Activated CD8-positive, alpha-beta memory T cell treated with anti-CD3 and anti-CD28 coated beads for 36 hours (primary cell): ENCODE measurements around the gene EIF5A2. TPM values are rescaled to one million over a fixed set of nuclear protein-coding genes. Genes with fewer than 3 reads are reported as not detected.

ENCODE experiments used
- CTCF ChIA-PET: fragments of 350-600 bp; sonication (Branson Sonifier 250); formaldehyde crosslinking; loops from one replicate; lab custom pipeline; 2021; ENCODE audit warnings: antibody characterized with exemption; lab: Charles Lee
- POLR2A ChIA-PET: fragments of 350-600 bp; sonication (Branson Sonifier 250); formaldehyde crosslinking; loops from one replicate; lab custom pipeline; 2021; ENCODE audit warnings: antibody characterized with exemption; lab: Charles Lee
- total RNA-seq, 2 experiments: library from RNA; stranded (reverse); gene quantifications; one replicate each; pipeline ENCODE4 v1.2.3, GENCODE V29; 2021

EIF5A2 gene
- total RNA-seq, 2 experiments from 2014 or later, result 9.4 to 12.2 TPM

DNA sequence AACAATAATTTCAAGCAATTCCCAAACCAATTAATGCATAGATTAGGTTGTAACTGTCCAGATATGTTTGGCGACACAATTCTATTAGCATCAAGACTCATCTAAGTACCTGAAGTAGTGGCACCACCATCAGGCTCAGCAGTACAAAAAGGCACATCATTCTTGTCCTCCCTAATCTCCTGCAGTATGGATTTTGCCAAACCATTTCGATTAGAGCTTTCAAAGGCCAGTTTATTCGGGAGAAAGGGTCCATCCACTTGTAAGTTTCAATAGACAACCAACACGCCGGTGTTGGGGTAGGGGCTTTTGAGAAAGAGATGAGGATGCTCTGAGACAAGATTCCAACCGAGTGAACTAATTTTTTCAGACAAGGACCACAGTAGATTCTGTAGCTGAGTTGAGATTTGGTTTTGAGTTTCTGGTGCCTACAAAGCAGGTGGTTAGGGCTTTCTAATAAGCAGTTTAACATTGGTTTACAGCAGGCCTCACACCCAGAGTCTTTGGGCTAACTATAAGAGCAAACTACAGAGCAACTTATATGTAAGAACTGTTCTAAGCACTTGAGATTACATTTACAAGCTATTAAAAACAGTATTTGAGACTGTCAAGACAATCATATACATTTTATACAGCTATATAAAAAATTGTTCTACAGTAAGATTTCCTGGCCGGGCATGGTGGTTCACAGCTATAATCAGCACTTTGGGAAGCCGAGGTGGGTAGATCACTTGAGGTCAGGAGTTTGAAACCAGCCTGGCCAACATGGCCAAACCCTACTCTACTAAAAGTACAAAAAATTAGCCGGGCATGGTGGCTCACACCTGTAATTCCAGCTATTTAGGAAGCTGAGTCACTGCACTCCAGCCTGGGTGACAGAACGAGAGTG lies 43.0 kb downstream of the EIF5A2 start:
- POLR2A ChIA-PET, result interaction anchor here (0.6 kb wide), 1 partner anchor 450 kb away, joined by 3 read pairs; no protein-coding TSS in a partner anchor
- CTCF ChIA-PET, result no interaction called here

DNA sequence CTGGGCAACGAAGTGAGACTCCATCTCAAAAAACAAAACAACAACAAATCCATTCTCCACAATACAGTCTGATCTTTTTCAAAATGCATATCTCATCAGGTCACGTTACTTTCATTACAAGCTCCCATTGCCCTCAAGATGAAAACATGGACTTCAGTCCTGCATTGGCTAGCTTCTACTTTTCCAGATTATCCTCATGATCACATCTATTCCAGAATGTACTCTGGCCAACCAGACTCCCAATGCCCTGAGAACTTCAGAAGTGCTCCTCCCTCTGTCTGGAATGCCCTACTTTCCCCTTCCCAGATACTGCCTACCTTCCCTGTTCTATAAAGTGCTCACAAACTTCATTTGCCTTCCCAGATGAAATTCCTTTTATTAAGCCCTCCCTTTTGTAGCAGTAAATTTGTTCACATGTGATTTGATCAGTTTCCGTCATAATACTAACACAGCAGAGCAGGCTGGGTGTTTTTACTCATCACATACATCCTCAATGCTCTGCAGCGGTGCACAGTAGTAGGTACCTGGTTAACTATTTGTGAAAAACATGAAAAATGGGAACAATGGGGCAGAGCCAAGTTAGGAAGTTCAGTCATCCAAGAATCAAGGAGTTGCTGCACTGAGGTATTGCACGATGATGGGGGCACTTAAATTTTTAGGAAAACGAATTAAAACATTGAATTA lies 43.8 kb downstream of the EIF5A2 start:
- POLR2A ChIA-PET, result no interaction called here
- CTCF ChIA-PET, result no interaction called here

DNA sequence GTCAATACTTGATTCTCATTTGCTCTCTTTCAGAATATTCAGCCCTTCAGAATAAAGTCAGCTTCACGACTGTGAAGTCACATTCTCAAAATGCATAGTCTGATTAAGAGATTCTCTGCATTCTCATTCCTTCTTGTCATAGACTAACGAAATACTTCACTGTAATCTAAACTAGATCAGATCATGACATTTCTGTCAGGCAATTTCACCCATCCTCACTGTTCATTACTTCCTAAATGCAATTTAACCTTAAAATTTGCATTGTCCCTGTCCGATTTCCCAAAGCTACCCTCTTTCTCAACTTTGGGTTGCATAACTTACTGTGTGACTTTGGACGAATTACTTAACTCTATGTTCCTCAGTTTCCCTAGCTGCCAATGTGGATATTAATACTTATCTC lies 44.6 kb downstream of the EIF5A2 start:
- ChIA-PET POLR2A (interaction anchor here (0.6 kb wide), 1 partner anchor 1828 kb away, joined by 4 read pairs; no protein-coding TSS in a partner anchor), CTCF (no interaction called here)

DNA sequence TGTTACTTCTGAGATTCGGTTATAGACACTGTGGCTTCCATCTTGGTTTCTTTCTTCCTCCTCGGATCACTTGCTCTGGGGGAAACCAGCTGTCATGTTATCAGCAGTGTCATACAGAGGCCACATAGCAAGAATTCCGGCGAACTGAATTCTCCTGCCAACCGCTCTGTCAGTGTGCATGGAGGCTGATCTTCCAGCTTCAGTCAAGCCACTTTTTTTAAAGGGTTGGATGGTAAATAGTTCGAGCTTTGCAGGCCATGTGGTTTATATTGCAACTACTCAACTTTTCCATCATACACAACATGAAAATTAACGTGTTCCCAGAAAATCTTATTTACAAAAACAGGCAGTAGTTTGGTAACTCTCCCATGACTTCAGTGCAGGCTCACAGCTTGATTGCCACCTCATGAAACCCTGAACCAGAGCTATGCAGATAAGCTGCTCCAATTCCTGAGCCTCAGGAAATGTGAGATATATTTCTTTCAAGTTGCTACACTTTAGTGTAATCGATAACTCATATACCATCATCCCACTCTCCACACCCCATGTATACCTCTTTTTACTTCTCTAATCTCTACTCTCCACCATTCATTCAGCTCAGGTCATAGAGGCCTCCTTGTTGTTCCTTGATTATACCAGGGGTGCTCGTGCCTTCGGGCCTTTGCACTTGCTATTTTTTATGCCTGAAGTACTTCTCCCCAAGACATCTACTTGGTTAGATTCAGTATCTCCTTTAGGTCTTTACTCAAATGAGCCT lies 45.6 kb downstream of the EIF5A2 start:
- ChIA-PET CTCF (no interaction called here), POLR2A (no interaction called here)

DNA sequence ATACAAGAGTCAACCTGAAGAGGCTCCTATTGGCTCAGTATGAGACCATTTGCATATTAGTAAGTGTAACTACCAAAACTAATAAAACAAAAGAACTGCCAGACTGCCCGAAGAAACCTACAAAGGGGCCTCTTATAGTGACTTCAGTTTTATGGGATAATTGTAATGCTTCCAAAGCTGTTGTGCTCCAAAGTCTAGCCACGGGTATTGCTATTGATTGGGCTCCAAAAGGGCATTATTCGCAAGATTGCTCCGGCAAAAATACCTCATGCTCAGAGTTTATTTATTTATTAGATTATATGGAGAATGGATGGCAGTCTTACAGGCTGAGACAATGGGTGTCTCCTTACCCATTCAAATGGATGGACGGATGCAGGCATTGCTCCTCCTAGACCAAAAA lies 49.8 kb downstream of the EIF5A2 start:
- CTCF ChIA-PET, result no interaction called here
- POLR2A ChIA-PET, result no interaction called here

DNA sequence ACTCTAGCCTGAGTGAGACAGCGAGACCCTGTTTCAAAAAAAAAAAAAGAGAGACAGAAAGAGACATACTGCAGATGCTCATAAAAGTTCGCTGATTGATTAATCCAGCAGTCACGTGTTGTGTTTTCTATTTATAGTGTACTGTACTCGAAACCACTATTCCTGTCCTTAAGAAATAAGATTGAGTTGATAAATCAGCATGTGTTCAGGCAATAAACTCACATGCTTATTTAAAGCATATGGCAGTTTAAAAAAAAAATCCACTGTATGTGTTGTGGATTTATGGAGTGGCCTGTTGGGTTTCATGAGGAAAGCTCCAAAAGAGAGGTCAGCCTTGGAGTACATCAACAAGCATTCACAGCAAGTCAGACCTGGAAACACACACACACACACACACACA lies 56.1 kb downstream of the EIF5A2 start:
- ChIA-PET CTCF (interaction anchor here (0.6 kb wide), 1 partner anchor 33 kb away, joined by 3 read pairs; no protein-coding TSS in a partner anchor), POLR2A (no interaction called here)

DNA sequence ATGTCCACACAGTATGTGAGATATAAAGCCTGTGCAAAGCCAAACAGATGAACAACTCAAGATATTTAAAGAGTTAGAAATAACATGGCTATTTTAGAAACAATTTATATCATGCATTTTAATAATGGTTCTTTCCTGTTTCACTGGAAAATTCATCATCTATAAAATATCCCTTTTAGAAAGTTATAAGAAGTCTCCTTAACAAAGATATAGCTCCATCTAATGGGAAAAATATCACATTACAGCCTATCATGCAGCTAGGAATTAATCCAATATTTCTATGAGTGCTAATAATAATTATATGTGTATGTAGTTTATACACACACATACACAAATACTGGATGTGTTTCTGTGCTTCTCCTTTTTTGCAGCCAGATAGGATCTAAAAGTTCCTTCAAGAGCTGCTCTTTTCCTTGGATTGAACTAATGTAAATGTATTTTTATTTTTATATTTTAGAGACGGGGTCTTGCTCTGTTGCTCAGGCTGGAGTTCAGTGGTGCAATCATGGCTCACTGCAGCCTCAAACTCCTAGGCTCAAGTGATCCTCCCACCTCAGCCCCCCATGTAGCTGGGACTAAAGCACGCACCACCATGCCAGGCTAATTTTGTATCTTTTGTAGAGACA lies 60.0 kb downstream of the EIF5A2 start:
- POLR2A ChIA-PET, result no interaction called here
- CTCF ChIA-PET, result no interaction called here

DNA sequence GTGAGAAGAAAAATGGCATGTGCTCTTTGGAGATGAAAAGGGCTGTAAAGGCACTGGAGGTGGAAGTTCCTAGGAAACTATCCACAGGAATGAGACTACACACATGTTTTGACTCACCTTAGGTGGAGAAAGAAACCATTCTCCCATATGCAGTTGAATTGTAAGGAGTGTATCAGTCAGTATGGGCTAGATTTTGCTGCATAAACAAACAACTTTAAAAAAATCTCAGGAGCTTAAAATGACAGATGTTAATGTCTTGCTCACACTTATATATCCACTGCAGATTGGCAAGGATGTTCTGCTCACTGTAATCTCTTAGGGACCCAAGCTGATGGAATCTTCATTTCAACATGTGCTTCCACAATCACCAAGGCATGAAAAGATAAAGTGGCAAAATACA lies 64.1 kb downstream of the EIF5A2 start:
- CTCF ChIA-PET, result interaction anchor here (0.5 kb wide), 1 partner anchor 685 kb away, joined by 3 read pairs; no protein-coding TSS in a partner anchor
- POLR2A ChIA-PET, result no interaction called here

DNA sequence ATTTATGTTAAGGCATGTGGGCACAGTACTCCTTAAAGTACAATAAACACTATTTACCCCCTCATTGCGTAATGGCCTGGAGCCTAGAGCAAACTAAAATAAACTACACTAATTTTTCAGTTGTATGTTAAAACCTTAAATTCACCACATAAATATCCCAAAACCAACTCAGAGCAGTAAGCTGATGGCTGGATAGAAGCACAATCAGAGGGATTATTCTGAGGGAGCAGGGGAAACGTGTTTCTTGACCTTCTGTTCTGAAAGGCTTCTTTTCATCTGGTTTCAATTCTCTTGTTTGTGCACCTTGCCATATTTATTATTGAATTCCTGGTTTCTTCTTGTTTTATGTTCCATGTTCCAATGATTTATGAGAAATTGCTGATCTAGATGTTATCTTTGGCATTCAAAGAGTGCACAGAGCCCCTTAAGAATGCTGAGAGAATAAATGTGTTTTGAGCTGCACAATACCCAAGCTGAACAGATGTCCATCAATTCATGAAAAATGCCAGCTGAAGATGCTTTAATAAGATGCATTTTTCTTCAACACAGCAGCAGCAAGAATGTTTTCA lies 68.1 kb downstream of the EIF5A2 start:
- CTCF ChIA-PET, result no interaction called here
- POLR2A ChIA-PET, result no interaction called here

DNA sequence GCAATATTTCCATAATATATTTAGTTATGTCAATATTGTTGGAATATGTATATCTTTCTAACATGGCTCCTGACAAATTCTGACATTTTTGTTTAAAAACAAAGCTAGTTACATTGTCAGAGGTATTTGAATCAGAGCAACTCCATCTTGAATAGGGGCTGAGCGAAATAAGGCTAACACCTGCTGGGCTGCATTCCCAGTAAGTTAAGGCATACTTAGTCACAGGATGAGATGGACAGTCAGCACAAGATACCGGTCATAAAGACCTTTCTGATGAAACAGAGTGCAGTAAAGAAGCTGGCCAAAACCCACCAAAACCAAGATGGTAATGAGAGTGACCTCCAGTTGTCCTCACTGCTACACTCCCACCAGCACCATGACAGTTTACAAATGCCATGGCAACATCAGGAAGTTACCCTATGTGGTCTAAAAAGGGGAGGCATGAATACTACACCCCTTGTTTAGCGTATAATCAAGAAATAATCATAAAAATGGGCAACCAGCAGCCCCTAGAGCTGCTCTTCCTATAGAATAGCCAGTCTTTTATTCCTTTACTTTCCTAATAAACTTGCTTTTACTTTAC lies 68.8 kb downstream of the EIF5A2 start:
- CTCF ChIA-PET, result no interaction called here
- POLR2A ChIA-PET, result no interaction called here

Other genes with a start within 250 kb of the EIF5A2 start
- gene RPL22L1, start 38.4 kb downstream of the EIF5A2 start, total RNA-seq, result 100 to 1,000 TPM; 274 to 279 TPM
- not detected for gene SLC2A2, start 118.1 kb upstream of the EIF5A2 start, total RNA-seq